ENCODE measurements around the gene KCTD18. TPM values are rescaled to one million over a fixed set of nuclear protein-coding genes. Genes with fewer than 3 reads are reported as not detected.

The KCTD18 gene
- total and polyA plus RNA-seq, 2 of the 8 experiments (the other 6 are each of a cell fraction or from before 2014, with no cell fraction given) = 1.6 to 3.1 TPM

GRCh38 chr2:200525066-200525465 is 15.2 kb upstream of the KCTD18 start:
- Histone ChIP-seq H2BK15ac (ENCODE audit: low read length) (no peak overlapping the region), H2BK5ac (ENCODE audit: low read depth, low read length) (no peak overlapping the region), H2BK20ac (ENCODE audit: low read length) (no peak overlapping the region), H3K4me3 (ENCODE audit: extremely low read depth in 1 of 4, insufficient read depth in 2 of 4, low read depth in 3 of 4, low read length in 4 of 4) (peak overlapping the region in 1 of 4 experiments; percentile 82; a peak in 2 of 8 replicates), H3K9me3 (ENCODE audit: insufficient read depth in 2 of 2, low read depth in 1 of 2, low read length in 1 of 2) (no peaks in the 10 kb centered on the region), H3K23me2 (ENCODE audit: low read depth, low read length) (peaks cover 7% of the 10 kb centered on the region), H4K91ac (replicated peaks; ENCODE audit: insufficient read length, low read length) (no peak overlapping the region), H3K79me2 (ENCODE audit: control insufficient read depth in 1 of 2, insufficient read depth in 2 of 2, low read length in 2 of 2) (peaks cover 0 to 35% of the 10 kb centered on the region in 2 experiments; a peak in 2 of 4 replicates), H2AFZ (ENCODE audit: low read length) (no peak overlapping the region), H4K8ac (ENCODE audit: extremely low read depth, insufficient read depth, low read length) (no peak overlapping the region), H4K5ac (ENCODE audit: insufficient read length, low read depth, low read length) (no peak overlapping the region), H2AK5ac (ENCODE audit: low read depth, low read length) (no peak overlapping the region), H3K14ac (ENCODE audit: insufficient read length) (no peak overlapping the region), H3K18ac (ENCODE audit: extremely low read depth, low read length) (no peak overlapping the region), H2BK120ac (replicated peaks; ENCODE audit: low read depth, low read length) (no peak overlapping the region), H3K27ac (ENCODE audit: low read depth, low read length) (no peak overlapping the region), H3K9ac (replicated peaks in 1 of 4; ENCODE audit: extremely low read depth in 1 of 4, low read depth in 3 of 4, low read length in 3 of 4) (no peak overlapping the region), H3K79me1 (ENCODE audit: low read depth, low read length) (0 out of 2 replicates have a peak, but pooled peaks cover 2% of the 10 kb centered on the region), H3K36me3 (ENCODE audit: control insufficient read depth in 2 of 4, insufficient read depth in 4 of 4, low read length in 3 of 4) (no peaks in the 10 kb centered on the region), H3K23ac (ENCODE audit: insufficient read length) (no peak overlapping the region), H3K27me3 (replicated peaks in 1 of 4; ENCODE audit: control insufficient read depth in 3 of 4, extremely low read depth in 1 of 4, insufficient read depth in 3 of 4, low read length in 3 of 4) (peaks cover 0 to 5% (median 1%) of the 10 kb centered on the region in 4 experiments; a peak in 3 of 7 replicates), H3K56ac (replicated peaks; ENCODE audit: insufficient read length, low read depth, low read length) (no peak overlapping the region), H2BK12ac (ENCODE audit: low read depth, low read length) (no peak overlapping the region), H3K4ac (replicated peaks; ENCODE audit: insufficient read length, low read depth, low read length) (no peak overlapping the region), H3K4me2 (ENCODE audit: insufficient read depth in 1 of 2, low read depth in 2 of 2, low read length in 2 of 2) (no peak overlapping the region; a peak in 1 of 4 replicates), H4K20me1 (replicated peaks in 1 of 2; ENCODE audit: control insufficient read depth in 1 of 2, insufficient read depth in 2 of 2, low read length in 2 of 2) (peaks cover 0 to 3% of the 10 kb centered on the region in 2 experiments), H3K4me1 (replicated peaks in 1 of 4; ENCODE audit: control insufficient read depth in 3 of 4, insufficient read depth in 4 of 4, low read length in 3 of 4) (peaks cover 0 to 3% (median 1%) of the 10 kb centered on the region in 4 experiments; a peak in 5 of 7 replicates)
- POLR2A ChIA-PET (ENCODE audit: partially characterized antibody) = interaction anchor here (1.2 to 2.5 kb wide), 3 partner anchors 12 to 339 kb away, joined by 4 to 6 read pairs (median 4); partner anchors contain the start of genes CLK1 and KCTD18
- FAIRE-seq = no peak
- TF ChIP-seq SRF (IDR thresholded peaks at IDR 0.05; ENCODE audit: low read depth, low read length) (no peak), KDM1A (IDR thresholded peaks at IDR 0.05; ENCODE audit: borderline replicate concordance, low read length) (no peak), SP4 (IDR thresholded peaks at IDR 0.05; ENCODE audit: low read length) (no peak), EP300 (IDR thresholded peaks at IDR 0.05; ENCODE audit: borderline replicate concordance in 1 of 2, low read depth in 2 of 2, low read length in 2 of 2) (no peak), TAF7 (optimal IDR thresholded peaks at IDR 0.05; ENCODE audit: borderline replicate concordance, low read depth, low read length) (no peak)
- no peak for DNase-seq (ENCODE audit: low read depth in 1 of 2, low spot score in 2 of 2)
- 88% methylated on average over 2 of the region's 2 CpGs; no CpG with 5 or more reads in 1 of the 2 experiments for WGBS, 2 experiments (ENCODE audit: extremely low coverage in 1 of 2, insufficient coverage in 1 of 2, insufficient read length in 1 of 2, insufficient replicate concordance in 2 of 2, low coverage in 1 of 2, low lambda C conversion rate in 2 of 2, missing lambda C conversion rate in 1 of 2)
- CTCF ChIA-PET (ENCODE audit: partially characterized antibody) = interaction anchor here (1.3 to 2.1 kb wide), 2 partner anchors 41 to 552 kb away, joined by 4 to 10 read pairs; no protein-coding TSS in a partner anchor
